KOPT-K1 (cell line): ENCODE measurements around the gene BTNL2.

Experiments
- H3K27ac ChIP-seq: fragments of 200-600 bp; sonication (generic); 2 replicates; pipeline ENCODE4 v1.5.1; 2016; ENCODE audit warnings: antibody characterized with exemption, mild to moderate bottlenecking, low read depth, low read length; ENCODE audit not compliant: poor library complexity, severe bottlenecking
- H3K36me3 ChIP-seq: fragments of 200-600 bp; sonication (generic); 2 replicates; pipeline ENCODE4 v1.5.1; 2017; ENCODE audit warnings: antibody characterized with exemption, mild to moderate bottlenecking, low read length, moderate library complexity; ENCODE audit not compliant: insufficient read depth
- H3K9me3 ChIP-seq: fragments of 200-600 bp; sonication (generic); 2 replicates; pipeline ENCODE4 v1.5.1; 2017; ENCODE audit warnings: antibody characterized with exemption, low read length, mild to moderate bottlenecking; ENCODE audit not compliant: insufficient read depth, poor library complexity, severe bottlenecking

Gene BTNL2

GRCh38 chr6:32430179-32430578, 23.2 kb upstream of the BTNL2 start:
- no peaks in the 10 kb centered on the region for H3K9me3 ChIP-seq
- no peaks in the 10 kb centered on the region for H3K36me3 ChIP-seq
- no peak overlapping the region for H3K27ac ChIP-seq

GRCh38 chr6:32427934-32428474, 21.0 kb upstream of the BTNL2 start:
- Histone ChIP-seq H3K27ac (no peak overlapping the region), H3K36me3 (no peaks in the 10 kb centered on the region), H3K9me3 (no peaks in the 10 kb centered on the region)

- Histone ChIP-seq H3K9me3 (no peaks in the 10 kb centered on the region), H3K36me3 (no peaks in the 10 kb centered on the region), H3K27ac (no peak overlapping the region)
Measured at GRCh38 chr6:32427218-32427617, 20.2 kb upstream of the BTNL2 start.

- H3K9me3 ChIP-seq, result no peaks in the 10 kb centered on the region
- H3K27ac ChIP-seq, result no peak overlapping the region
- no peaks in the 10 kb centered on the region for H3K36me3 ChIP-seq
Measured at GRCh38 chr6:32426338-32426737, 19.4 kb upstream of the BTNL2 start.

- Histone ChIP-seq H3K27ac (no peak overlapping the region), H3K9me3 (no peaks in the 10 kb centered on the region), H3K36me3 (no peaks in the 10 kb centered on the region)
Measured at GRCh38 chr6:32424589-32425300, 17.8 kb upstream of the BTNL2 start.

GRCh38 chr6:32416036-32416435, 9.1 kb upstream of the BTNL2 start:
- Histone ChIP-seq H3K27ac (no peak overlapping the region), H3K36me3 (no peaks in the 10 kb centered on the region), H3K9me3 (no peaks in the 10 kb centered on the region)

GRCh38 chr6:32415521-32416019, 8.6 kb upstream of the BTNL2 start:
- Histone ChIP-seq H3K9me3 (no peaks in the 10 kb centered on the region), H3K27ac (no peak overlapping the region), H3K36me3 (no peaks in the 10 kb centered on the region)

GRCh38 chr6:32413427-32414047, 6.6 kb upstream of the BTNL2 start:
- Histone ChIP-seq H3K27ac (no peak overlapping the region), H3K36me3 (no peaks in the 10 kb centered on the region)

GRCh38 chr6:32411566-32412327, 4.8 kb upstream of the BTNL2 start:
- Histone ChIP-seq H3K27ac (no peak overlapping the region), H3K36me3 (no peaks in the 10 kb centered on the region), H3K9me3 (no peaks in the 10 kb centered on the region)

More at GRCh38 chr6:32413427-32414047, 6.6 kb upstream of the BTNL2 start:
- no peaks in the 10 kb centered on the region for H3K9me3 ChIP-seq

- no peaks in the 10 kb centered on the region for H3K9me3 ChIP-seq
- no peak overlapping the region for H3K27ac ChIP-seq
- H3K36me3 ChIP-seq, result no peaks in the 10 kb centered on the region
Measured at GRCh38 chr6:32410906-32411305, 3.9 kb upstream of the BTNL2 start.

- Histone ChIP-seq H3K27ac (no peak overlapping the region), H3K9me3 (no peaks in the 10 kb centered on the region), H3K36me3 (no peaks in the 10 kb centered on the region)
Measured at GRCh38 chr6:32406197-32406596, 784 bp downstream of the BTNL2 start.

- H3K9me3 ChIP-seq, result no peaks in the 10 kb centered on the region
- H3K27ac ChIP-seq, result no peak overlapping the region
- H3K36me3 ChIP-seq, result no peaks in the 10 kb centered on the region
Measured at GRCh38 chr6:32405656-32406055, 1.3 kb downstream of the BTNL2 start.

- Histone ChIP-seq H3K27ac (no peak overlapping the region), H3K36me3 (no peaks in the 10 kb centered on the region), H3K9me3 (no peaks in the 10 kb centered on the region)
Measured at GRCh38 chr6:32402812-32403211, 4.2 kb downstream of the BTNL2 start.

GRCh38 chr6:32401284-32401963, 5.6 kb downstream of the BTNL2 start:
- Histone ChIP-seq H3K27ac (no peak overlapping the region), H3K36me3 (no peaks in the 10 kb centered on the region), H3K9me3 (no peaks in the 10 kb centered on the region)
